Stimulated activated CD4-positive, alpha-beta T cell treated with anti-CD3 and anti-CD28 coated beads, Interleukin-12 subunit alpha, Interleukin-12 subunit beta, amount 100 ng/mL, for 4 hours (primary cell): ENCODE results near the gene PLIN5.
A peak's percentile ranks its signal among the peaks of the same experiment; 100 is the strongest.

ENCODE experiments used
- DNase-seq: peaks from one replicate; pipeline ENCODE4 v3.0.0-alpha.2; 2020

PLIN5 gene, protein sequence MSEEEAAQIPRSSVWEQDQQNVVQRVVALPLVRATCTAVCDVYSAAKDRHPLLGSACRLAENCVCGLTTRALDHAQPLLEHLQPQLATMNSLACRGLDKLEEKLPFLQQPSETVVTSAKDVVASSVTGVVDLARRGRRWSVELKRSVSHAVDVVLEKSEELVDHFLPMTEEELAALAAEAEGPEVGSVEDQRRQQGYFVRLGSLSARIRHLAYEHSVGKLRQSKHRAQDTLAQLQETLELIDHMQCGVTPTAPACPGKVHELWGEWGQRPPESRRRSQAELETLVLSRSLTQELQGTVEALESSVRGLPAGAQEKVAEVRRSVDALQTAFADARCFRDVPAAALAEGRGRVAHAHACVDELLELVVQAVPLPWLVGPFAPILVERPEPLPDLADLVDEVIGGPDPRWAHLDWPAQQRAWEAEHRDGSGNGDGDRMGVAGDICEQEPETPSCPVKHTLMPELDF

DNA sequence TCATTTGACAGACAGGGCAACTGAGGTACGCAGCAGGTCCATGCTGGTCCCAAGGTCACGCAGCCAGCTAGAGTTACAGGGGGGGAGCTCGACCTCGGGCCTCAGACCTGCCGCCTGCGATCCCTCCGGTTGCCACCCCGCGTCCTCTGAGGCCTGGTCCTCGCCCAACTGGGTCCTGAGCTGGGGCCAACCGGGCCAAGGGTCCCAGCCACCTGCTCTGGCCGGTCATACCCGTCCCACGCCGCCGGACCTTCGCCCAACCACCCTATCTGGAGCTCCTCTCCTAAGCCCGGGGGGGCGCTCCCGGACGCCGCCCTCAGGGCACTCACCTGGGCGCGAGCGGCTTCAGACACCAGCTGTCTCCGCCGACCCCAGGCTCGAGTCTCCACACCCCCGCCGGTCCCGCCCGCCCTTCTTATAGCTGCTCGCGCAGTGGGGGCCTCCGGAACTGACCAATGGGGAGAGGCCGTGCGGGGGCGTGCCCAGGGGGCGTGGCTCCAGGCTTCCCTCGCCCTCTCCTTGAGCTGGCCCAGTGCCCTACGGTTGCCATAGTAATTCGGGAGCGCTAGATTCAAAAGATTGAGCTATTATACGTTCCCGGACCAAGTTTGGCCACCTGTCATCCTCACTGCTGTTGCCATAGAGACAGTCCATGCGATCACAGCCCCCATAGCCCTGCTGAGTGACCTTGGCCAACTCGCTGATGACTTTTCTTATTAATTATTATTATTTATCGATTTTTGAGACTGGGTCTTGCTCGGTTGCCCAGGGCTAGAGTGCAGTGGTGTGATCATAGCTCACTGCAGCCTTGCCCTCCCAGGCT lies at the start of gene PLIN5:
Gene PLIN5, minus strand, starts transcription at position 389 of the 823 bp plus-strand sequence. CDS start 1,150 bp downstream, outside the sequence.
- peak; percentile 43 for DNase-seq

DNA sequence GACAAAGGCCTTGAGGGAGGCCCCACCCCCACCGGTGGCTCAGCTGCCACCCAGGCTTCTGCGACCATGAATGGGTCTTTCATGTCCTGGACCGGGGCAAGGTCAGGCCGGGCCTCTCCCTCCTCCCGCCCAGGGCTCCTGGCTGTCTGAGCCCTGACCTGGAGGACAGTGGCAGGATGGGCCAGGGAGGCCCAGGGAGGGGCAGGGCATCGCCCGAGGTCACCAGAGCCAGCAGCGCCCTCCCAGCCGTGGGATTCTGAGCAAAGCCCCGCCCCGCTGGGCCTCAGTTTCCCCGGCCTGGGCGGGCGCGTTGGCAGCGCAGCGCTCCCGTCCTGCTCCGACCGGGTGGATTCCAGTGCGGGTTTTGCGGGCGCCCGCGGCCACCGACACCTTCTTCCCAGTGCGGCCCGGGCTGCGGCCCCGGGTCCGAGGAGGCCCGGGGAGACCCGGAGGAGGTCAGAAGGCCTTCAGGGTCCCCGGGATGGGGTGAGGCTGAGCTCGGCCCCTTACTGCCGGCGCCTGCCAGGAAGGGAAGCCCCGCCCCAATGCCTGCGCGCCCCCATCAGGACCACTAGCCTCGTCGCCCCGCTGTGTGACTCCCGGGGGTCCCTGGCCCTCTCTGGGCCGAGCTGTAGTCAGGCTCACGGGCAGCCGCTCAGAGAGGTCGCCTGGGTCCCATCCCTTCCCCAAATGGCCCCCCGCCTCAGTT lies 49.1 kb upstream of the PLIN5 start:
- DNase-seq, result peak; percentile 25

DNA sequence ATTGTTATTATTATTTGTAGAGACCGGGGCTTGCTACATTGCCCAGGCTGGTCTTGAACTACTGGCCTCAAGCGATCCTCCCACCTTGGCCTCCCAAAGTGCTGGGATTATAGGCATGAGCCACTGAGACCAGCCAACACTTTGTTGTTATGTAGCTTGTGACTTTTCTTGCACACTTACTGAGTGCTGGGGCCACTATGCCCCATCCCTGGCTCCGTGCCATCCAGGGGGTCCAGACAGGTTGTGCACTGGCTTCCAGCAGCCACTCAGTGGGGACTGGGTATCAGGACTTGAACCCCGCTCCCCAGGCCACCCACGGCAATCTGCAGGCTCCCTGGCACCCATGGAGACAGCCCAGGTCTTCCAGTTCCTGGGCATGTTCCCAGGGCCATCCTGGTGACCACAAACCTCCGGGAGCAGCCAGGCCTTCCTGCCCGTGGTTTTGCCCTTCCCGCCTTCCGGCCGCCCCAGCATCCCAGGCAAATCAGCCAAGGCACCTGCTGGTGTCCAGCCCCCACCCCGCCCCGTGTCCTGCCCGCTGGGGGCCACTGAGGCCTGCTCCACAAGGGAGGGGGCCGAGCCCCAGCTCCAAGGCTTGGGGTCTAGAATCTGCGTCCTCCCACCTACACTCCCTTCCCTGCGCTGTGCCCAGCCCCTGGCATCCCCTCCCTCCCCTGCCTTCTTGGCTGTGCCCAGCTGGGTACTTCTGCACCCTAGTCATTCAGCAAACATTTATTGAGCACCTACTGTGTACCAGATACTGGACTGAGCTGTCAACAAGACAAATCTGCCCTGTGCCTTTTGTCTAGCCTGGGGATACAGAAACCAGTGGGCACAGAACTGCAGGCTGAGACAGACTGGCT lies 48.2 kb upstream of the PLIN5 start:
- DNase-seq, result no peak

DNA sequence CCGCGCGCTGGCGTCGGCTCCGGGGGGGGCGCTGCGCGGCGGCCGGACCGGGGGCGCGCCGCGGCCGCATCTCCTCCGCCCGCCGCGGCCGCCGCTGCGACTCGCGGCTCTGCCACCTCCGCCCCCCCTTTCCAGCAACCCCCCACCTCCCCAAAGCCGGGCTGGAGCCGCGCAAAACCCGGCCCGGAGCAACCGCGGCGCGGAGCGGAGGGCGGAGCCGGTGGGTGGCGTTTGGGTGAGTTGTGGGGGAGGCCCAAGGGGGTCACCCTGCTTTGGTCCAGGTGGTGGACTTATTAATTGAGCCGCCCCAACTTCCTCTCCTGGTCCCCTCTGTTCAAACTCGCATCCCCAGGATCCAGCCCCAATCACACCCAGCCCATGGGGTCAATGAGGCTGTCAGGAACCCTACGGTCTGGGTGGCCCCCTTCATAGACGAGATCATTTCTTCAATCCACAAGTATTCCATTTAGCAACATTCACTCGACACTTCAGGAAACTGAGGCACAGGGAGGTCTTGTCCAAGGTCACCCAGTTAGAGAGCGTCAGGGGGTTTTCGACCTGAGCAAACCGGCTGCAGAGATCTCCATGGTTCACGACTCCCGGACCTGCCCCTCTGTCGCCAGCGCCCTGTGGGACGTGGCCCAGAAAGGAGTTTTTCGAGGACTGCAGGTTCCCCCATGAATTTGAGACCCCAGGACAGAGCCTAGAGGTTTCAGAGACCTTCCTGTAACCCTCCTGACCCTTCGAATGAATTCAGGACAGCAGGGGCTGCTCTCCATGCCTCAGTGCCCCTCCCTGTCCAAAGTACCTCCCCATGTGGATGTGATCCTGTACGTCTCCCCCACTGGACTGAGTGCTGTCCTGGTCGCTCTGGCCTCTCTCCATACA lies 46.9 kb upstream of the PLIN5 start:
- peak; percentile 18 for DNase-seq

DNA sequence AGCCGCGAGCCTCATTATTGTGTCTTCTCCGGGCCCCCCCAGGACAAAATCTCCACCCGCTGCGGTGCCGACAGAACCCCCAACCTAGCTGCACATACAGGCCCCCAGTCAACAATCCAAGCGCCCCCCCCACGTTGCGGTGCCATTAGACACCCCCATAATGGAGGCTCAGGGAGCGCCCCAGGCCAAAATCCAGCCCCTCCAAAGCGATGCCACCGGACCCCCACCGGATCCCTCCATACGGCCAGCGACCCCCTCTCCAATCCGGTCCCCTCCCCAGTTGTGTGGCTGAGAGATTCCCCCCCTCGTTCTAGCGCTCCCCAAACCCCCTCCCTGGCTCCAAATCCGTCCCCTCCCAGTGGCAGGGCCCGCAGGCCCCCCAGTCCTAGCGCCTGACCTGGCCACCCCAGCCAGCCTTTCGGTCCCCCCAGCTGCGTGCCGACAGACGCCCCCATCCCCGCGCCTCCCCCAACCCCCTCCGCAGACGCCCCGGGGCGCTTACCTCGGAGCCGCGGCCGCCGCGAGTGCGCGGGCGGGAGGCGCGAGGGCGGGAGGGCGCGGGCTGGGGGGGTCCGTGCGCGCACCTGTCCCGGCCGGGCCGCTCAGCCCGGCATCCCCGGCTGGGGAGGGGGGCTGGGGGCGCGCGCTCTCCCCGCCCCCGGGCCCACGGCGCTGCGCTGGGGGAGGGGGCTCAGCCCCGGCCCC lies 46.1 kb upstream of the PLIN5 start:
- no peak for DNase-seq

DNA sequence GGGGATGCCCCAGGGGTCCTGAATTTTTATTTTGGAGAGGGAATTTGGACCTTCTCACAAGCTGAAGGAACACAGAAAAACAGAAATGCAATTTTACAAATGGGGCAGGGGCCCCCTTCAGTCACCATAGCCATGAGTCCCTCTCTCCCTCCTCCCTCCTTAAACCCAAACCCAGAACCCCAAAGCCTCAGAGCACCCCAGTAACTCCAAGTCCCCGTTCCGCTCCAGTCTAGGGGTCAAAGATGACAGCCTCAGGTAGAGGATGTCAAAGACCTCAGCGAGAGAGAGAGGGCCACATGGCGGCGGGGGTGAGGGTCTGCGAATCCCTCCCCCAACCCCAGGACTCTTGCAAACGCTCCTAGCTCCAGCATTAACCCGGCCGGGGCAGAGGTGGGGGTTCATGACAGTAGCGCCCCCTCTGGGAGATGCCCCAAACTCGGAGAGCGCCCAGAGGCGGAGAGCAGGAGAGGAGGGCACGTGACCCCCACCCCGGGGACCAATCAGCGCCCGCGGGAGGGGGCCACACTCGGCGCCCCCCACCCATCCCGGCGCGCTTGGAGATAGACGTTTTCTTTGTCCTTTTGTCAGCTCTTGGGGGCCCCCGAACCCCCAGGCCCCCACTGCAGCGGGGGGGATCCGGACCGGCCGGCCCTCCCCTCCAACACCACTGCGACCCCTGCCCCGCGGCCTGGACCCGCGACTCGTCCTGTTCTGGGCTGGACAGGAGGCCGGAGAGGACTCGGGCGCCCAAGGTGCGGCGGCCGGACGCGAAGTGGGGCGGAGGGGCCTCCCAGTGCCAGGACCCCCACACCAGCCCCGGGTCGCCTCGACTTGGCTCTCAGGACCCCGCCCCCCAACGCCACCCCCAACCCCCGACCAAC lies 45.2 kb upstream of the PLIN5 start:
- DNase-seq, result no peak

DNA sequence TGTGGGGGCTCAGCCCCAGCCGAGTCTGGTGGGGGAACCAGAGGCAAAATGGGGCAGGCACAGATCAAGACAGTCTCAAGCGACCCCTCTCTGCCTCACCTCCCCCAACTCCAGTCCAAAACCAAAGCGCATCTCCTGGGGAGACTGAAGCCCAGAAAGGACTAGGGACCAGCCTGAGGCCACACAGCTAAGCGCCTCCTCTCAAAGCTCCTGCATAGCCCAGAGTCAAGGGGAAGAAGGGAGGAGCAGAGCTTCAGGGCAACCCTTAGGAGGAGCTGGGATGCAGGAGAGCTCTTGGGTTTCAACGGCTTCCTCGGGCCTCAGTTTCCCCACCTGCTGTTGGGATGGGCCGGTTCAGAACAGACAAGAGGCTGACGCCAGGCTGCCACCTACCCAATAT lies 44.4 kb upstream of the PLIN5 start:
- no peak for DNase-seq

DNA sequence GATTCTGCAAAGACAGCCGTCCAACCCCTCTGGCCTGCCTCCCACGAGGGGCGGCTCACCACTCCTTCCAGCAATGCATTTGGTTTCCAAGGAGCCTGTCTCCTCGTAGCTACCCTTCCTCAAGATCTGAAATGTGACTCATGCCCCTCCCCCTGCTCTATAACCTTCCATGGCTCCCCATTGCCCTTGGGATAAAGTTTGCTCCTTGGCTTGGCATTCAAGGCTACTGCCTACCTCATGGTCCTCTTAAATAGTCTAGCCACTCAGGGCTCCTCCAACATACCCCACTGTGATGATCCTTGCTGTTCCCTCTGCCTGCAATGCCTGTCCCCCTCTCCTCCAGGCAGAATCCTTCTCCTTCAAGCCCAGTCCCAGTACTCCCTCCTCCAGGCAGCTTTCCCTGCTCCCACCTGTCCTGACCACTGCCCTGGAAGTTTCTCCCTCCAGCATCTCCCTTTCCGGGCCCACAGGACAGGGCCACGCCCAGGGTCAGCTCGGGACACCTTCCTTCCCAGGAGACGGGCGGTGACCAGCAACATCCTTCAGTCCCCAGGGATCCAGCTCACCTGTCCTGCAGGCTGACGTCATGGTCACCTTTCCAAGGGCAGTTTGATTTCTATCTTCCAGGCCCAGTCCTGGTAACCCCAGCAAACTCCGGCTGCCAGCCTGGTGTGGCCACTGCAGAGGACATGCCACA lies 43.7 kb upstream of the PLIN5 start:
- DNase-seq, result no peak

DNA sequence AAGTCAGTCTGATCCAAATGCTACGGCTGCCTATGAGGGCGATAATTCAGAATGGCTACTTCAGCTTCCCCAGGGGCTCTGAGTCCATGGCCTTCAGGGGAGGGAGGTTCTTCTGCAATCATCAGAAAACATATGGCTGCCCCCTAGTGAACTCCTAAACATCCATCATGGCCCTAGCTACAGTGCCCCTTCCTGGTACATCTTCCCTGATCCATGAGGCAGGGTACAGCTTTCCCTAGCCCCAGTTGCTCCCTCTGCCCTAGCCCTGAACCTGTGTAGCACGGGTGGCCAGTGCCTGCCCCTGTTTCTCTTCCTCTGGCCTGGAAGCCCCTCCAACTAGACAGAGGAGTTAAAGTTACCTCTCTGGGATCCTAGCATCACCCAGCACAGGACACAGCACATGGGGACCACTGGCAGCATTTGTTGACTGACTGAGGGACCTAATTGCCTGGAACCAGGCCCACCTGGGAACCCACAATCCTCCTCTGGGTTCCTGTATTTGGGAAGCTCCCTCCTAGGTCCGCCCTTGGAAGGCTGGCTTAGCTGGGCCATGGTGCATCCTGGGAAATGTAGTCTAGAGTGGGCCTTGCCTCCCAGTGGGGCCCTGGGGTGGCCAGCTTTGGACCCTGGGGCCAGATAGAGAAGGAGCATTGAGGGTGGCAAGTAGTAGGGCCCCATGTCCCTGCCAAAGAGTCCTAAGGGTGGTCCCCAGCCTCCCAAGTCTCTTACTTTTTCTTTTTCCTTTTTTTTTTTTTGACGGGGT lies 42.2 kb upstream of the PLIN5 start:
- no peak for DNase-seq

DNA sequence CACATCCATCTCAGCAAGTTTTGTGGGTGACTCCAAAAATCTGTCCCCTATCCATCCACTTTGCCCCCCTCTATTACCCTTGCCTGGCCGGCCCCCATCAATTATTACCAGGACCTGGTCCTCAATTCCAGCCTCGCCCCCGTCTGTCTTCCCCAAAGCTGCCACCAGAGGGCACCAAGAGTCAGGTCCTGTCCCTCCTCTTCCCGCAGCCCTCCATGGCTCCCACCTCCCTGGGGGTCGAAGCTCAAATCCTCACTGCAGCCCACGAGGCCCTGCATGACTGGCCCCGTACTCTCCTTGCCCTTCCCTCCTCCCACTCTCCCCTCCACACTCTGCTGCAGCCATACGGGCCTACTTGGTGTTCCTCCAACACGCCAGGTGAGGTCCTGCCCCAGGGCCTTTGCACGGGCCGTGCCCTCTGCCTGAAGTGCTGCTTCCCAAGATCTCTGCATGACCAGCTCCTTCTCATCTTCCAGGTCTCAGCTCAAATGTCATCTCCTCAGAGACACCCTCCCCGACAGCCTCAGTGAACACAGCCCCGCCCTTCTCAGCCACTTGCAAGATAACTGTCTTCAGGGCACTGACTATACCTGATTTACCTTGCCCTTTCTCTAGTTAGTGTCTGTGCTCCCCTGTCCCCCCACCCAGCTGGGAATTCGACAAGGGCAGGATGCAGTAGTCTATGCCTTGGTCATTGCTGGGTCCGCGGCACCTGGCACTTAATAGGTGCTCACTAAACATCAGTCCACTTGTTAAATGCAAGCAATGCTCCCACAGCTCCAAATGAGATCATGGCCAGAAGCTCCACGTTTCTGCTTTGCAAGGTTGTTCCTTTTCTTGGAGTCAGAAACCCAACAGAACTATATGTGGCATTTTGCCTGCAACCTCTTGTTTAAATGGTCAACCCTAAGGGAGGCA lies 41.3 kb upstream of the PLIN5 start:
- DNase-seq, result peak; percentile 71

DNA sequence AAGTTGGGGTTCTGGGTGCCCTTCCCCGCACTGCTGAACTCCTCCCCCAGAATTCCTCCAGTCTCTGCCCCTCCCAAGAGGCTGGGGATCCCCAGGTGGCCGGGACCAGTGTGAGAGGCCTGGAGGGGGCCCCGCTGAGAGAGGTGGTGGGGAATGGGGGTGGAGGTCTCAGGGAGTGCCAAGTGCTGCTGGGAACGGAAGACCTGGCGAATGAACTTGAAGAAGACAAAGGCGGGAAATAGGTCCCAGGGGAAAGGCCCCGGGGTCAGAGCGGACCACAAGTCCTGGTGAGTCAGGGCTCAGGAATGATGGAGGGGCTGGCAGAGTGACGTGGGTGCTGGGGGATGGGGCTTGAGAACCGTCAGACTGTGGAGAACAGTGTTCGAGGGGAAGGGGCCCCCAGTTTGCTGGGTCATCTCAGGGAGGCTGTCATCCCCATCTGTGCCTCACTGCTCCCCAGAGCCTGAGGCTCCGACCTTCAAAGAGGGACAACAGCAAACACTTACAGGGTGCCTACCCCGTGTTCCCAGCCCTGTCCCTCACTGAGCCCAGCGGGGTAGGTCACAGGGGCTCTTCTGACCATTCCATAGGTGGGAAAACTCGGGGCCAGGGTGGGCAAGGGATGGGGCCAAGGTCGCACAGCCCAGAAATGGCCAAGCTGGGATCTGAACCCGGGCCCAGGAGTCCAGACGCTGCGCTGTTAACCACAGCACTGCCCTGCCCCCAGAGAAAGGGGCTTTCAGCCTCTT lies 40.4 kb upstream of the PLIN5 start:
- no peak for DNase-seq

DNA sequence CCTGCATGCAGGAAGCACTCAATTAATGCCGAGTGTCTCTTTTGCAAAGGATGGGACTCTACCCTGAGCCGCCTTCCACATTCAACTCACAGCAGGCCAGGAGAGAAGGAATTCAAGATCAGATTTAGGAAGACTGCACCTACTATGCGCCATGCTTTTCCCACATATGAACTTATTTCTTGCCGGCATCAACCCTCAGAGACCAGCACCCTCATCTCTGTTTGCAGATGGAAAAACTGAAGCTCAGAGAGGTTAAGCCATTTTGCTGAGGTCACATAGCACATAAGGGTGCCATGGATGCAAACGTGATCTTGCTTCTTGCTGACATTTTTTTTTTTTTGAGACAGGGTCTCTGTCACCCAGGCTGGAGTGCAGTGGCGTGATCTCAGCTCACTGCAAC lies 38.7 kb upstream of the PLIN5 start:
- no peak for DNase-seq

DNA sequence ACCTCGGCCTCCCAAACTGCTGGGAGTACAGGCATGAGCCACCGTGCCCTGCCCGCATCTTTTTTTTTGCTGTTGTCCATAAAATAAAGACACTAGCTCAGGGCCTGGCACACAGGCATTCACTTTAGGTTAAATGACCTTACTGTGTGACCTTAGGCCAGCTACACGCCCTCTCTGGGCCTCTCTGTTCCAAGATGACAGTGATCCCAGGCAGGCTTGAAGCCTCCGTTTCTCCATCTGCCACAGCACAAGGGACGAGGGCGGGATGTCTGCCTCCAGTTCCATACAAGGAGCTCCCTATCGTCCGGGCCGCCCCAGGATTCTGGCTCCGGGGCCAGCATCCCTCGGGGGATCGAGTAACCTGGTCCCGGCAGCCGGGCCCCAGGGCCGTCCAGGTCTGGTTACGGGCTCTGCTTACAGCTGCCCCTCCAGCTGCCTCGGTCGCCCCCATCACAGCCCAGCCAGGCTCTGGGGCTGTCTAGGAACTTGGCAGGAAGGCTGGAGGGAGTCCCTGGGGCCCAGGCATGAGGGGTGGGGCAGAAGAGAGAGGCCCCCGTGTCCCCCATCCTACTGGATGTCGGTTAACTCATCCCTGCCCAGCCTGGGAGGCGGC lies 36.4 kb upstream of the PLIN5 start:
- no peak for DNase-seq

DNA sequence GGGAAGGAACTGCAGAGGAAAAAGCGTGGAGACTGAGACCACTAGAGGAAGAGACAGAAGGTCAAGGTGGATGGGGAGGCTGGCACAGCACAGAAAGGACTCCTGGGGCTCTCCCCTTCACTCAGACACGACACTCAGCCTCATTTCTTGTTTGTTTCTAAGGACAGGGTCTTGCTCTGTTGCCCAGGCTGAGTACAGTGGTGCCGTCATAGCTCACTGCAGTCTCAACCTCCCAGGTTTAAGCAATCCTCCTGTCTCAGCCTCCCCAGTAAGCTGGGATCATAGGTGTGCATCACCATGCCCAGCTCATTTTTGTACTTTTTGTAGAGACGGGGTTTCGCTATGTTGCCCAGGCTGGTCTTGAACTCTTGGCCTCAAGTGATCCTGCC lies 35.9 kb upstream of the PLIN5 start:
- DNase-seq, result no peak

DNA sequence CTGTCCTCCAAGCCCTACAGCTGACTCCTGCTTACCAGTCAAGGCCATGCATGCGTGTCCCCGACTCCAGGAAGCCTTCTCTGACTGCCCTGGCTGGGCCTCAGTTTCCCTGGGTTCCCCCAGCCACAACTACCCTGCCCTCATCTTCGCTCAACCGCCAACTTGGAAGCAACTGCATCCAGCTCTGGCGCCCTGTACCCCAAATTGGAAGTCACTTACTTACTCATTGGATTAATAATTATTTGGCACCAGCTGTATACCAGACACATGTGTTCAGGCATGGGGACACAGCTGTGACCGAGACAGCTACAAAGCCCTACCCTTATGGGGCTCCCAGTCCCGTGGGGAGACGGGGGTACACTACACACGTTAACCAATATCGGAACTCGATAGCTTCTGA lies 35.4 kb upstream of the PLIN5 start:
- no peak for DNase-seq

DNA sequence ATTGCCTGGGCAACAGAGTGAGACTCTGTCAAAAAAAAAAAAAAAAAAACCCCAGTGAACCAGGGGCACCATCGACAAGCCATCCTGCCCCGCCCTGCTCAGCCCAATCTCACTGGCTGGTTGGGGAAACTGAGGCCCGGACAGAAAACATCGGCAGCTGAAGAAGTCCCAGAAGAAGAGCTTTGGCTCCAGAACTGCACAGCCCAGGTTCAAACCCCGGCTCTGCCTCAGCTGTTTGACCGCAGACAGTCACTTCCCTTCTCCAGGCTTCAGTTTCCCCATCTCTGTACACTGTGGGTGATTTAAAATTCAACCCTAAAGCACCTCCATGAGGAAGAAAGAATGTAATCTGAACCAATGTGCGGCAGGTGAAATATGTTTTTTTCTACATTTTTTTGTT lies 33.9 kb upstream of the PLIN5 start:
- DNase-seq, result no peak
